Activated naive CD4-positive, alpha-beta T cell treated with Interleukin-2 at 50 U/mL for 16 hours (primary cell): ENCODE measurements around the gene DNAH17.
"Not testable (repeated sequence)": the region's sequence is repeated elsewhere in the genome, so short reads cannot be mapped to it uniquely, and the experiment has no call there.

Experiments
- DNase-seq: peaks from one replicate; pipeline ENCODE4 v3.0.0-alpha.2; 2020

DNAH17 gene

GRCh38 chr17:78474614-78475146 is 102.5 kb downstream of the DNAH17 start:
- DNase-seq, result peak; percentile 20

- no peak for DNase-seq
Measured at GRCh38 chr17:78473951-78474613, 103.1 kb downstream of the DNAH17 start.

GRCh38 chr17:78472035-78472905 is 104.9 kb downstream of the DNAH17 start:
- no peak for DNase-seq

- no peak for DNase-seq
Measured at GRCh38 chr17:78471635-78472034, 105.6 kb downstream of the DNAH17 start.

- DNase-seq, result no peak
Measured at GRCh38 chr17:78469443-78469842, 107.8 kb downstream of the DNAH17 start.

- DNase-seq, result no peak
Measured at GRCh38 chr17:78468366-78468765, 108.8 kb downstream of the DNAH17 start.

- no peak for DNase-seq
Measured at GRCh38 chr17:78466786-78467715, 110.1 kb downstream of the DNAH17 start.

GRCh38 chr17:78466109-78466785 is 110.9 kb downstream of the DNAH17 start:
- not testable (repeated sequence) for DNase-seq

GRCh38 chr17:78462148-78462547 is 115.0 kb downstream of the DNAH17 start:
- no peak for DNase-seq

GRCh38 chr17:78461799-78462053 is 115.5 kb downstream of the DNAH17 start:
- DNase-seq, result no peak

GRCh38 chr17:78460951-78461798 is 116.0 kb downstream of the DNAH17 start:
- DNase-seq, result no peak

- no peak for DNase-seq
Measured at GRCh38 chr17:78460176-78460675, 117.0 kb downstream of the DNAH17 start.

- DNase-seq, result no peak
Measured at GRCh38 chr17:78459696-78460095, 117.5 kb downstream of the DNAH17 start.

- DNase-seq, result no peak
Measured at GRCh38 chr17:78458736-78459335, 118.4 kb downstream of the DNAH17 start.

- DNase-seq, result no peak
Measured at GRCh38 chr17:78458091-78458490, 119.1 kb downstream of the DNAH17 start.

GRCh38 chr17:78454346-78454745 is 122.8 kb downstream of the DNAH17 start:
- DNase-seq, result no peak

GRCh38 chr17:78451753-78452152 is 125.4 kb downstream of the DNAH17 start:
- DNase-seq, result no peak

- no peak for DNase-seq
Measured at GRCh38 chr17:78450696-78451345, 126.4 kb downstream of the DNAH17 start.

- DNase-seq, result no peak
Measured at GRCh38 chr17:78449983-78450595, 127.1 kb downstream of the DNAH17 start.
